A204.1 (cell line): Measurements from ENCODE around the gene PDCD6IP.

ENCODE experiments used
- FAIRE-seq: peaks from 2 replicates; lab custom pipeline; 2012; peaks lifted over from hg19 to GRCh38; lab: Jason Lieb, UNC

Gene PDCD6IP

GRCh38 chr3:33892655-33893054, 94.2 kb downstream of the PDCD6IP start:
- FAIRE-seq: no peak

DNA sequence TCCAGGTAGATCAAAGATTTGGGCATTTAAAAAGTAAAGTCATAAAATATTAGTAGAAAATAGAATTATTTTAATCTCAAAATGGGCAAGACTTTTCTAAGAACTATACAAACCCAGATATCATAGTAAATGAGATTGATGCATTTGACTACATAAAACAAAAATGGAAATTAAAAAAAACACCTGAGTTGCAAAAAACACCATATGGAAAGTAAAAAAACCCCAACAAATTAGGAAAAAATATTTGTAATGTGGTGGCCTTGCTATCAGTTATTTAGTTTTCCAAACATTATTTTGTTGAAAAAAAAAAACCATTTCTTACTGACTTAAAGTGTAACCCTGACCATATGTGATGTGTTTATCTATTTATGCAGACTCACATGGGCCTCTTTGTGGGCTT, 97.2 kb downstream of the PDCD6IP start:
- FAIRE-seq: no peak

- FAIRE-seq: no peak
Observed at GRCh38 chr3:33897306-33897705, 98.9 kb downstream of the PDCD6IP start.

DNA sequence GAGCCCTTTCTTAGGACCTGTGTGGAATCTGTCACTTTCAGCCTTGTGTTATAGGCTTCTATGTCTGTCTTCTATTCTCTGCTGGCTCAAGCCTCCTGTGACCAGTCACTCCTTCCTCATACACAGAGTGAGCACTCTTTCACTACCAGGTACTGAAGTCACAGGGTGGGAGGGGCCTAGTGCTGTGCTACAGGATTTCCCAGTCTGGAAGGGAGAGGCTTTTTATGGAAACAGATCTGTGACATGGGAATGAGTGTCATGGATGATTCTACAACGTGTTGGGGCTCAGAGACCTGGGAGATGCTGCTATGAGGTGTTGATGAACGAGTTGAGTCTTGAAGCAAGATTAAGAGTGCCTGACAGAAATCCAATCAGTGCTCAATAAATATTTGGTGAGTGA, 100.5 kb downstream of the PDCD6IP start:
- FAIRE-seq: no peak

- FAIRE-seq: no peak
Observed at GRCh38 chr3:33900440-33900808, 102.0 kb downstream of the PDCD6IP start.

- no peak for FAIRE-seq
Observed at GRCh38 chr3:33900809-33901505, 102.5 kb downstream of the PDCD6IP start.

GRCh38 chr3:33901862-33902563, 103.6 kb downstream of the PDCD6IP start:
- FAIRE-seq: no peak

DNA sequence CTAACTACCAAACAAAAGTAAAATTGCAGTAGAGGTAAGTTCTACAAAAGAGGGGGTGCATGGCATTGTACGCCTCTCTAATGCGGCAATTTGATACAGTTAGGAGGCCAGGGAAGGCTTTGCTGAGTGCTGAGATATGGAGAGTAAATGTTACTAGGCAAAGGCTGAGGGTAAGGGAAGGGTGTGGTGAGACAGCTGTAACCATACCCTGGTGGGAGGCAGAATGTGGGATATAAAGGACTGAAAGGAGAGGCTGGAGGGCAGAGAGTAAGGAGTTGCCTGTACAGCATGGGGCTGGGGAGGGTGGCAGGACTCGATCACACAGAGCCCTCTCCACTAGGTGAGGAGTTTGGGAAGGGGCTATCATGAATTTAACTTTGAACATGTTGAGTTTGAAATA, 106.3 kb downstream of the PDCD6IP start:
- FAIRE-seq: no peak

GRCh38 chr3:33908250-33908851, 109.9 kb downstream of the PDCD6IP start:
- FAIRE-seq: no peak

DNA sequence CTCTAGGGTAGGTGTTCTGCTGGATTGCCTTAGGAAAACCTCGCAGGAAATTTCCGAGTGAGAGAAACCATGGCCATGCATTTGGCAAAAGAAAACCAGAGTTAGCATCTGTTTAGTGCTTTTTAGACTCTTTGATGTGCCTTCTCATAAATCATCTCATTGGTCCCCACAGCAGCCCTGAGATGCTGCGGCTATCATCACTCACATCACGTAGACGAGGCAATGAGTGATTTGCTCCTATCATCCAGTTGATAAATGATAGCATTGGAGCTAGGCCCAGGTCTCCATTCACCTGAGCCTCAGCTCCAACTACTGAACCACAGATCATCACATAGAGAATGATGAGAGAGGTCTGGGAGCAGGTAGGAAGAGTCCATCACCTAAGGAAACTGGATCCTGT, 111.1 kb downstream of the PDCD6IP start:
- no peak for FAIRE-seq

- FAIRE-seq: no peak
Observed at GRCh38 chr3:33910031-33910430, 111.6 kb downstream of the PDCD6IP start.

DNA sequence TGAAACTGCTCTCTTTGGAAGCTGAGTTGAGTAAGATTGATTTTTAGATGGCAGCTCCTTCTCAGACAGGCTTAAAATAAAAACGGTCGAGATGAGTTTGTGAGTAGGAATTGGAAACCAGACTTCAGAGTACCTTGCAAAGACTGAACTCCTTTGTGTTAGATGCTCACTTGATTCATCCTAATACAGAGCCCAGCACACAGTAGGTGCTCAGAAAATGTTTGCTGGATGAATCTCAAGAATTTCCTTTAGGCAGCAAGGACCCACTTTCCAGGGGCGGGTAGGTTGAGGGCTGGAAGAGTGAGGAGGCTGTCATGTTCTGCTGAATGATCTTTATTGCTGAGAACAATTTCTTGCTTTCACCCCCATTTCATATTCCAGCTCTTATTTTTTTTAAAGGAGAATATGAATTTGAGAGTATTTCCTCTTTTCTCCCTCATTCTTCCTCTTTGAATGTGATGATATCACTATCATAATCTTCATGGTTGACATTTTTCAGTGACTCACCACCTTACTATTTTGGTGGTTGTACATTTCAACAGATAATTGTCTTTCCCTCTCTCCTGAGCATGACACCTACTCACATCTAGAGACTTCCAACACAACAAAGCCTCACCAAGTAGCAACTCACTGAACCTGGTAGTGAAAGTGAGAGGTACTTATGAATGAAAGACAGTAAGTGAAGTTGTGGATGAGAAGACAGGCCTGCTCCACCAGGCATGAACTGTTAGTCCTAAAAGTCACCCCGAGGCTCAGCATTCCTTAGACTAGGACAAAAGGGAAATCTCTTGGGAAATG, 113.3 kb downstream of the PDCD6IP start:
- no peak for FAIRE-seq

- FAIRE-seq: no peak
Observed at GRCh38 chr3:33914212-33914611, 115.8 kb downstream of the PDCD6IP start.

DNA sequence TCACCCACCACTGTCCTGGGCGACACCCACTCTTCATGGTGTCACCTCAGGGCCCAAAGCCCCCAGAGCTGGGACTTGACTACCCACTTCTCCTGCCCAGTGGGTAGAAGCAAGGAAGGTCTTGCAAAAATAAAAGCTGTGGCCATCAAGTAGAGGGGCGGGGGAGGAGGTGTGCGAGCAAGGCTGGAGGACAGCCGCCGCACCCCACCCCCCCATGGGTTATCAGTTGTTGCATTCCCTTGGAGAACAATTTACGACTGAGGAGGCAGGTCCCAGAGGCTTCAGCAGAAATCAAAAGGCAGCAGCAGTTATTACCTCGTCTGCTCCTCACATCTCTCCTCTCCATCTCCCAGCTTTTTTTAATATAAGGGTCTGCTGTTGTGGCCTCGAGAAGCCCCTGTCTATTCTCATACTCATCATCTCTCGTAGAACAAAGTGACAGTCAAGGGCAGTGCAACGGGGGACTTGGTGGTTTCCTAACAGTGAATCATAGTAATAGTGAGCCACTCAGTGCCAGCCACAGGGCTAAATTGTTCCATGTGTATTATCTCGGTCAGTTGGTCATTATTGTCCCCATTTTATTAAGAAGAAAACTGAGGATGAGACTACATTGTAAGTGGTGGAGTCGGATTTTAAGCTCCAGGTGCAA, 116.4 kb downstream of the PDCD6IP start:
- no peak for FAIRE-seq

GRCh38 chr3:33915796-33916546, 117.5 kb downstream of the PDCD6IP start:
- no peak for FAIRE-seq

GRCh38 chr3:33918126-33918756, 119.8 kb downstream of the PDCD6IP start:
- FAIRE-seq: no peak
